SH-SY5Y (cell line): ENCODE measurements around the gene PPP1R1C.

ENCODE experiments used
- GATA2 ChIP-seq: IDR thresholded peaks from 2 replicates; pipeline ENCODE4 v1.6.1; 2011; ENCODE audit warnings: mild to moderate bottlenecking, low read depth, low read length
- GATA3 ChIP-seq: IDR thresholded peaks from 2 replicates; pipeline ENCODE4 v1.6.1; 2011; ENCODE audit warnings: low read depth, mild to moderate bottlenecking, low read length, moderate library complexity

The PPP1R1C gene

DNA sequence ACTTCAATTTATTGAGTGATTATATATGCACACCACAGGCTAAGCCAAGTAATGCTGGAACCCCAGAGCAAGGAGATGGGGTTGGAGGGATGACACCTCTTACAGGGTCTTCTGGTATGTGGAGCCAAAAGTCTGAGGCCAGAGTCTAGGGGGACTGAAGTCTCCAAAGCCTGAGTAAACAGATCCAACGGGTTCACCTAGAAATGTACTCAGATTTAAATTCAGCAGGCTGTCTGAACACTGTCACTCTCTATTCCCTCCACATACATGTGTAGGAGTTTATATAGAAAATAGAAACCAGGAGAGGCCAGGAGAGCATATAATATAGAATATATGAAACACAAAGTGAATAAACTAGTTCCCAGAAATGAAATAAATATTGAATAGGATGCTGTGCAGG lies 76.1 kb downstream of the PPP1R1C start:
- no peak for TF ChIP-seq GATA3
- no peak for TF ChIP-seq GATA2

DNA sequence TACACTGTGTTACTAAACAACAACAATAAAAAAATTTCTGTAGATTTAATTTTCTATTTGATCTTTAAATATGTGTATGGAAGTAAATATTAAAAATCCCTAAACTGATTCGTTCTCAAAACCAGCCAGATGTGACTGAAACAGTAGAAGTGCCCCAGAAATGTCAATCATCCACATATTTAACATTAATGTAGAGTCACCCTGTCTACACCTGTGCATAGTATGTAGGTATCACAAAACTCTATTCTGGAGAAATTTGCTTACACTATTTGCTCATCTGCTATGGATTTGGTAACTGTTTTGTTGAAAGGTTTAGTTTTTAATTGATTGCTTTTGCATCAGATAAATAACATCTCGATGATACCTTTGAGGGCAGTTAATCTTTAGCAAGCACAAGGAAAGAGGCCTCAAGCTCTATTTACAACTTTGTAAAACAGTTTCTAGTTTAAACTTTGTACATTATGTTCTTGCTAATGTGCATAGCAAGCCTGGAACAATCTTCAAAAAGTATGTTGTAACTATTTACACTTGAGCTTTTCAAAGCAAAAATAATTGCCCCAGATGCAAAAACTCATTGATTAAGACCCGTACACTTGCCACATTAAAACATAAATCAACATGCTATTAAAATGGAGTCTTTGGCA lies 76.8 kb downstream of the PPP1R1C start:
- TF ChIP-seq GATA2 (no peak), GATA3 (no peak)

DNA sequence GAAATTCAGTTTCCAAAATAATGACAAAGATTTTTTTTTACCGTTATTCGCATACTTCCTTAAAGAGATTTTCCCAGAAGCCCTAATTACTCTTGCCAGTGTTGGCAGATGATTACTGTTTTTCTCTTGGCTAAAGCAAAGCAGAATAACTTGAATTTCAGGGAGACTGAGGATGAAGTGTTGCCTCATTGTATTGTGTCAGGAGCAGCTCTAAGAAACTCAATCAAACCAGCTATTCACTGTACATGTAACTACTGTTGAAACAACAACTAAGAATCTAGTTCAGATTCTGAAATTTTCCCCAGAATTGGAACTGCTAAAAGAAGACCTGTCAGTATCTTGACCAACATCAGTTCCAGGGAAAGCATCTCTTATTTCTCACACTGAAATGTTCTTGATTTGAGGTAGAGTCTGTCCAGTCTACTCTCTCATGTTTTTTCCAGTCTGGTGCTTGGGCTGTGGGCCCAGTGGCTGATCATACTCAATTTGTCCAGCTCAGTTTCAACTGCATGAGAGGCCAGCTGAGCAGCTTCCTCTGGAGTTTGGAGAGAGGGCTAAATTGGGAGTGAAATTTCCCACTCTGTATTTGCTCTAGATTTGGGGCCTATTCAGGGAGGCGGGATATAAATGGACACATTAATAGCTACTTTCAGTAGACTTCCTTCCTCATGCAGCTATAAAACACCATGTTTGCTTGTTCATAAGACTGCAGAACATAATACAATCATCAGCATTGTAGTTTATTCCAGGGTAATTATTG lies 78.5 kb downstream of the PPP1R1C start:
- TF ChIP-seq GATA3 (no peak), GATA2 (no peak)

DNA sequence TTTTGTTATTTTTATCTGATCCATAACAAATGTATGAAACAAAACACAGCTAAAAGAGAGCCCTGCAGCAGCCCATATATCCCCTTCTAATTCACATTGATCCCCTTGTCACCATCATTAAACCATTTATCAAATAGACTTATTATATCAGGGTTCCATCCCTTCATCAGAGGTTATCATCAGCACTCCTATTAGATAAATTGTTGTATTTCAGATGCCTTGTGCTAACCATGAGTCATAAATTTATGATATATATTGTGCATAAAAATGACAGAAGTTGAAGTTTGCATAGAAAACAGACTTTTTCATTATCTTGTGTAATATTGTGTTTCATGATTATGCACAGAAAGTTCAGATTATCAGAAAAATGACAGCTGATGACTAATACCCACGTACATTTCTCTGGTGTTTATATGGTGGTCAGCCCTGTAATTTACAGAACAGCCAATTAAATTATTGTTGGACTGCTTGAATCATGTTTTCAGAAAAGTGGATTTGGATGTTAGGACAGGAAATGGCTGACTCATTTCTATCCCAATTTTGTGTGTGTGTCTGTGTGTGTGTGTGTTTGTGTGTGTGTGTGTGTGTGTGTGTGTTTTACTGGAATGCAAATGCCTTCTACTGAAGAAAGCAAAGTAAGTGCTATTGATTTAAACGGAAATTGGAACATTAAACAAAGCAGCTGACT lies 80.9 kb downstream of the PPP1R1C start:
- TF ChIP-seq GATA2 (no peak), GATA3 (no peak)

DNA sequence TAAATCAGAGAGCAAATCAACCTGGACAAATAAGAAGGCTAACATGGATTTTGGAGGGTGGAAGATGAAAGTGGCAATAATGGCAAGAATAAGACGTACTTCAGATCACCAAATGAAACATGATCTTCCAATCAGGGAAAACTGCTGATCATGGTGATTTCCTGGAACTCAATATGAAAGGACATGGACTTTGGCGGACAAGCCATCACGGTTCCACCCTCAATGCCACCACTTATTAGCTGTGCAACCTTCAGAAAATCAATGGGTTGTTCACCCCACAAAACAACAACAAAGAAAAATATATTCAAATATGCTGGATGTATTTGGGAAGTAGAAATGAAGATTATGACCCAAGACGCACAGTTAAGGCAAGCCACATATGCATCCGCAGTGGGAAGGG lies 81.7 kb downstream of the PPP1R1C start:
- TF ChIP-seq GATA2 (no peak), GATA3 (no peak)

DNA sequence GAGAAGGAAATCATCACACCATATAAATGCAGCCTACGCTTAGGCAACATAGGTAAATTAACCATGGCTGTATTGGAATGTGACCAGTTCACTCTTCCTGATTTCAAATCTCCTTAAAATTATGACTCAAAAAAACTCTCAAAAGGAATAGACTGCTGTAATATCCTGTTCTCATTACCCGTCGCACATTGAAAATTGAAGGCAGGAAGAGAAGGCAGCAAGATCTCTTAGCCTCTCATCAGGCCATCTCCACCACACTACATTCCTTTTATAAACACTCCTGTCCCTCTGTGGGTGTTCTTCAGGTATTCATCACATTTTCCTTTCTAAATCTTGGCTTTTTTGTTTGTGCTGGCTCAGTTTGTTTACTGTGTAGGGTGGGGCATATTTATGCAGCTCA lies 83.2 kb downstream of the PPP1R1C start:
- TF ChIP-seq GATA2 (no peak), GATA3 (no peak)

DNA sequence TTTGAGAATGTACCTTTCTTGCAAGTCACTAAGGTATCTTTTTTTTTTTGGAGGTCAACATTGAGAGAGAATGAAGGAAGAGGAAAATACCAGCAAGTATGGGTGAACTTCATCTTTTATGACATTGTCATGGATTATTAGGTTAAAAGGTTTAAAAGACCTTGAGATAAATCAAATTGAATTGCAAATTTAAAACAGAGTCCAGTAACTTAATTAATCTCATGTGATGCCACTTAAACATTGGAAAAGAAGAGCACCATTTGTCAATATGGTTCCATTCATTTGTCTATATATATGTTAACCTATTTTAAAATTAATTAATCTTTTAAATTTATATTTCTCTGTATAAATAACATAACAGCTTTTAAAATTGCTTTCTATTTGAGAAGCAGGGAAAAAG lies 83.8 kb downstream of the PPP1R1C start:
- TF ChIP-seq GATA3: no peak
- no peak for TF ChIP-seq GATA2

DNA sequence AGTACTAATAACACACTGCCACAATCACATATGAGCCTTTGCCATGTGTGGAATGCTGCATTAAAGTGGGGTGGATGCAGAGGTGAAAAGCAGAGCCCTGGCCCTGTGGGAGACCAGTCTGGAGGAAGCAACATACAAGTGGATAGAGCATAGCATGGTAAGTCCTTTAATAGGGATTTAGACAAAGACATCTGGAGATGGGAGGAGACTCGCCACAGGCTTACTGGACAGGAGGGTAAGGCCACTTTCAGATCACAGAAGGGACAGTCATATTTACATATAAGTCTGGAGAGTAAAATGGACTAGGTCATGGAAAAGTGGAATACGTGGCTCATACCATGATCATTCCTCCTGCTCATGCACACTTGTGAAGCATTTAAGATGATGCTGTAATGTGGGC lies 84.3 kb downstream of the PPP1R1C start:
- TF ChIP-seq GATA2 (no peak), GATA3 (no peak)

DNA sequence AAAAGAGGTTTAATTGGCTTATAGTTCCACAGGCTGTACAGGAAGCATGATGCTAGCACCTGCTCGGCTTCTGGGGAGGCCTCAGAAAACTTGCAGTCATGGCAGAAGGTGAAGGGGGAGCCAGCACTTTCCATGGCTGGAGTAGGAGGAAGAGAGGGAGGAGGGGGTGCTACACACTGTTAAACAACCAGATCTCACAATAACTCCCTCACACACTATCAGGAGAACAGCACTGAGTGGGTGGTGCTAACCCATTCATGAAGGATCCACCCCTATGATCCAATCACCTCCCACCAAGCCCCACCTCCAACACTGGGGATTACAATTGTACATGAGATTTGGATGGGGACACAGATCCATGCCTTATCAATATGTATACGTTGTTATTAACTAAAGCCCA lies 85.1 kb downstream of the PPP1R1C start:
- TF ChIP-seq GATA3: no peak
- TF ChIP-seq GATA2: no peak

DNA sequence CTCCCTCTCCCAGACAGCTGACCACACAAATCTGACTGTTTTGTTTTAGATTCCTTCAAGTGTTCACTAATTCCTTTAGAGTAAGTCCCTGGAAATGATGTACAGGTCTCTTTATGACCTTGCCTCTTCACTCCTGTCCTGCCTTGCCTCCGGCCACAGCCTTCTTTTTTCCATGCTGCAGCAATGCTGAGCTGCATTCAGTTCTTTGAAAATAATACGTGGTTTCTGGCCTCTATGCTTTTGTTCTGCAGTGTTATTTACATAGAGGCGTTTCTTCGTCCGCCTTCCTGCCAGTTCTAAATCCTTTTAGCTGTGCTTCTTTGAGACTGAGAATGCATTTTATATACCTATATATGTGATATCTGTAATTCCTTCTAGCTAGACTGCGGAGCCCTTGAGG lies 87.2 kb downstream of the PPP1R1C start:
- TF ChIP-seq GATA2 (no peak), GATA3 (no peak)

DNA sequence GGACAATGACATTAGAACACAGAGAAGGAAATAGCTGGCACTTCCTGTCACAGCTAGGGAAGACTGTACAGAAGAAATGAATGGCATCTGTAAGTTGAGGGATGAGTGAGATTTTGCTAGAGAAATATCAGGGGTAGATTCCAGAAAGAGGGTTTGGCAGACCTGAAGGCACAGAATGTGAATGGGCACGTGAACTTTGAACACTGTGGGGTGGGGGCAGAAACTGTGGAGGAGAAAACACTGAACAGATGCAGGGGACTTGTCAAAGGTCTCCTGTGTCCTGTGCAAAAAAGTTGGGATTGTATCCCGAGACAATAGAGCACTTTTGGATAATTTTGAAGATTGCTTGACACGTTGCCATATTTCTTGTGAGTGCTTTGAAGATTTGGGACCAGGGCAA lies 88.0 kb downstream of the PPP1R1C start:
- TF ChIP-seq GATA2 (no peak), GATA3 (no peak)

DNA sequence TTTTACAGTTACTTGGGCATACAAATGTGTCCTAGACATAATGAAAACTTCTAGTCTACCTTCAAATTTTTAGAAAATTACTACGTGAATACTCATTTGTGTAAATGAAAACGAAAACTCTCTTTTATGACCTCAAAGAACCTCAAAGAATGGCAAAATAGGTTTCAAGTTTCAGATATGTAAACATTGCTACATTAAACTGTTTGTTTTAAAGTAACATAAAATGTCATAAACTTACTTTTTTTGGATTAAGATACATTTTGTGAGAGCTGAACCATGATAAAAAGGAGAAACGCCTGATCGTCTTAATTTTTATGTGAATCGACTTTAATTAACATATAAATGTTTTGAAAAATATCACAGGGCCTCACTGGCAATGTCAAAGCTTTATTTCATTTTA lies 91.4 kb downstream of the PPP1R1C start:
- no peak for TF ChIP-seq GATA2
- no peak for TF ChIP-seq GATA3

DNA sequence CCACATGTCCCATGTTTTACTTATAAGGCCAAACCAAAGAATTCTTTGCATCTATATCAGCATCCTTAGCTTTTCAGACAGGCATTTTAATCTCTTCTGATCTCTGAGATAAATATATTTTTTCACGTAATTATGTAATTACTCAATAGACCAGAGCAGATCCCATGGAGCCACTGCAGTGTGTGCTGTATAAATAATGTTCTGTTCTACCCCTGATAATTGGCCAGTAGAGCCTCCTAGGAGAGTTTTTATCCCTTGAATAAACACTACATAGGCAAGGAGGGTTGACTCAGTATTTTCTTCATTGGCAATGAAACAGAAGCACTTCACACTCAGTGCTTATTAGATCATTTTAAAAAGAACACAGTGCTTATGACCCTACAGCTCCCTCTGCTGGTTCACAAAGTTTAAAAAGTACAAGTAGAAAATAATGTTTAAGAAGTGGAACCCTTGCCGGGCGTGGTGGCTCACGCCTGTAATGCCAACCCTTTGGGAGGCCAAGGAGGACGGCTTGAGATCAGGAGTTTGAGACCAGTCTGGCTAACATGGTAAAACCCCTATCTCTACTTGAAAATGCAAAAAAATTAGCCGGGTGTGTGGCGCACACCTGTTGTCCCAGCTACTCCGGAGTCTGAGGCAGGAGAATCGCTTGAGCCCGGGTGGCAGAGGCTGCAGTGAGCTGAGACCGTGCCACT lies 91.9 kb downstream of the PPP1R1C start:
- TF ChIP-seq GATA3: no peak
- no peak for TF ChIP-seq GATA2

DNA sequence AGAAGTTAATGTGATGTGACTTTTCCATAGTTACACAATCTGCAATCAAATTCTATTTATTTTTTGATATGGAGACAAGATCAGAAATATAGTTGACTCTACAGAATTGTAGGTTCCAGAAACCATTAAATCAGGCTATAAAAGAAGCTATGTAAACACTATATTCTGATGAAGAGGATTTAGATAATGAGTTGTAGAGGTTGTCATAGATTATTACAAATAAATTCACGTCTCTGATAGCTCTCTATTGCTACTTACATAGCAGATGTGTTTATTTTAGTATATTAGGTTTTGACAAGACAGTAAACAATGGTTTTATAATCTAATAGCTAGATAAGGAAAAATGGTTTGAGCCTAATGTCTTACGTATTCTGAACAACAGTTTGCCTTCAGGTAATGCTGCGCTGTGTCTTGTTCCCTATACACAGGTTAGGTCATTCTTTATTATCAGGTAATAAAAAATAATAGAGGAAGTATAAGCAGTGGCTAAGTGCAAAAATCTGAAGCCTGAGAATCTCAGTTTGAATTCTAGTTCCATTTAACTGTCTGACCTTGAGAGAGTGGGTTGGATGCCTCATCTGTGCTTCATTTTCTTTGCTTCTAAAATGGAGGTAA lies 93.4 kb downstream of the PPP1R1C start:
- TF ChIP-seq GATA2 (no peak), GATA3 (no peak)

DNA sequence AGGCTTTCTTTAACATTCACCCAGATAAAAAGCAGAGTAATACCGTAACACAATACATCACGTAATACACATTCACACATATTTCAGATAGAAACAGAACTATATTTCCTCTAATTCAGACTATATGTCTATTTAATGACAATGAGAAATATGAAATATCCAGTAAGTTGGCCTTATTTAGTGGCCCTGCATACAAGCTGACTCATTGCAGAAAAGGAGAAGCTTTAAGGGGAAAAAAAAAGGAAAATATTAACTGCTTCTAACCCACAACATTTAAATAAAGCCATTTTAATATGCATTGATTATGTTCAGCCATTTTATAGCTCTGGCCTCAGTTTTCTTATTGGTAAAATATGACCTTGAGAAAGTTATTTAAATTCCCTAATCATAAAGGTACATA lies 94.8 kb downstream of the PPP1R1C start:
- TF ChIP-seq GATA2 (no peak), GATA3 (no peak)
